22Rv1 (cell line): ENCODE results near the gene SNF8.

Experiments used
- ZFX ChIP-seq: fragments of 450-650 bp; IDR thresholded peaks from 2 replicates; pipeline ENCODE4 v1.6.1; 2017; ENCODE audit warnings: antibody characterized with exemption, borderline replicate concordance
- TF ChIP-seq, protein P1 (sequence below): fragments of 450-650 bp; IDR thresholded peaks from 2 replicates; pipeline ENCODE4 v1.5.1; 2017; ENCODE audit warnings: mild to moderate bottlenecking

DNA sequence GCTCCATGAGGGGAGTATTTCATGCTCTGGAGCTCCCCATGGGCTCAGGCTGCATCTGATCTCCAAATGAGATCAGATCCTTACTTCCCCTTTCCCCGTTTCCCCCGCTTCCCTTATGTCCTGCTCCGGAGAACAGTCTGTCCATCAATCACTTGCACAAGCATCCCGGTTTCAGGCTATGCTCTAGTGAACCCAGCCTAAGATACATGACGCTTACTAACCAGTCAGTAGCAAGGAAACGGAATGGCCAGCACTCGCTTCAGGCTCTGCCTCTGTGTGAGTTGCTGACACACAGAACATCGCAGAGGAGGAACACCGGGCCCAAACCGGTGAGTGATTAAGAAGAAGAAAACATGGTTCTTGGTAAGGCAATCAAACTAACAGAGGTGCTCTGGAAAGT, 61.5 kb downstream of the SNF8 start:
- TF ChIP-seq, protein P1, sequence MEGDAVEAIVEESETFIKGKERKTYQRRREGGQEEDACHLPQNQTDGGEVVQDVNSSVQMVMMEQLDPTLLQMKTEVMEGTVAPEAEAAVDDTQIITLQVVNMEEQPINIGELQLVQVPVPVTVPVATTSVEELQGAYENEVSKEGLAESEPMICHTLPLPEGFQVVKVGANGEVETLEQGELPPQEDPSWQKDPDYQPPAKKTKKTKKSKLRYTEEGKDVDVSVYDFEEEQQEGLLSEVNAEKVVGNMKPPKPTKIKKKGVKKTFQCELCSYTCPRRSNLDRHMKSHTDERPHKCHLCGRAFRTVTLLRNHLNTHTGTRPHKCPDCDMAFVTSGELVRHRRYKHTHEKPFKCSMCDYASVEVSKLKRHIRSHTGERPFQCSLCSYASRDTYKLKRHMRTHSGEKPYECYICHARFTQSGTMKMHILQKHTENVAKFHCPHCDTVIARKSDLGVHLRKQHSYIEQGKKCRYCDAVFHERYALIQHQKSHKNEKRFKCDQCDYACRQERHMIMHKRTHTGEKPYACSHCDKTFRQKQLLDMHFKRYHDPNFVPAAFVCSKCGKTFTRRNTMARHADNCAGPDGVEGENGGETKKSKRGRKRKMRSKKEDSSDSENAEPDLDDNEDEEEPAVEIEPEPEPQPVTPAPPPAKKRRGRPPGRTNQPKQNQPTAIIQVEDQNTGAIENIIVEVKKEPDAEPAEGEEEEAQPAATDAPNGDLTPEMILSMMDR, result no peak
- TF ChIP-seq ZFX, result no peak
